K562 (cell line): Measurements from ENCODE around the gene SIRPA. TPM values are rescaled to one million over a fixed set of nuclear protein-coding genes. Genes with fewer than 3 reads are reported as not detected.

Experiments
- ATAC-seq: fragments of 200-7000 bp; cut with Tn5 transposase; 3 replicates; pipeline ENCODE4 v1.9.1; 2020; ENCODE audit warnings: moderate library complexity
- BruUV-seq: library from RNA; stranded (reverse); fragments of 400-500 nt; replicated peaks from 2 replicates; lab custom pipeline; 2021; lab: Mats Ljungman, UMichigan
- CTCF ChIA-PET: fragments of 300-600 bp; formaldehyde crosslinking; extraction: SDS; loops from one replicate; lab custom pipeline; 2021; ENCODE audit warnings: low intra/inter-chr PET ratio; lab: Yijun Ruan, JAX
- POLR2A ChIA-PET: fragments of 300-600, 350-650 bp; sonication (Branson Sonifier 250); formaldehyde crosslinking; extraction: SDS; loops from one replicate; lab custom pipeline; 2021; ENCODE audit warnings: antibody characterized with exemption, inconsistent platforms; lab: Yijun Ruan, JAX
- DNase-seq, 4 experiments: peaks; one replicate each; pipeline versions ENCODE4 v3.0.0 to v3.0.0-alpha.2; 2011 to 2018; ENCODE audit warnings: low spot score in 3 of 4, mixed read lengths in 3 of 4; ENCODE audit errors: extremely low read depth in 1 of 4
- FAIRE-seq: peaks from 2 replicates; lab custom pipeline; 2011; peaks lifted over from hg19 to GRCh38; lab: Jason Lieb, UNC
- H2AFZ ChIP-seq: 2 replicates; pipeline ENCODE4 v1.6.0; 2011; ENCODE audit warnings: low read depth, low read length, control low read depth, inconsistent platforms
- H3K27ac ChIP-seq: fragments of 200-600 bp; 3 replicates; pipeline ENCODE4 v1.8.0; 2011; ENCODE audit warnings: low read depth, mild to moderate bottlenecking, control low read depth, inconsistent platforms, low read length, moderate library complexity, mixed read lengths; ENCODE audit errors: extremely low read depth
- H3K27me3 ChIP-seq, 2 experiments: fragments of 300-600 bp in 1 of 2; 2 replicates in 1 of 2; 3 replicates in 1 of 2; pipeline versions ENCODE4 v1.6.0 to v1.8.0; 2011; ENCODE audit warnings: inconsistent platforms in 2 of 2, low read length in 2 of 2, mild to moderate bottlenecking in 1 of 2, mixed read lengths in 1 of 2, moderate library complexity in 1 of 2; ENCODE audit not compliant: control insufficient read depth in 2 of 2, insufficient read depth in 2 of 2
- H3K36me3 ChIP-seq: fragments of 300-600 bp; 3 replicates; pipeline ENCODE4 v1.8.0; 2011; ENCODE audit warnings: mild to moderate bottlenecking, low read length, inconsistent platforms; ENCODE audit not compliant: control insufficient read depth, insufficient read depth
- H3K4me1 ChIP-seq, 2 experiments: fragments of 200-600 bp in 1 of 2; replicated peaks in 1 of 2; 2 replicates in 1 of 2; 3 replicates in 1 of 2; pipeline versions ENCODE4 v1.5.1 to v1.8.0; 2011; ENCODE audit warnings: inconsistent platforms in 2 of 2, low read length in 2 of 2, mild to moderate bottlenecking in 1 of 2, mixed read lengths in 1 of 2, moderate library complexity in 1 of 2; ENCODE audit not compliant: control insufficient read depth in 2 of 2, insufficient read depth in 2 of 2
- H3K4me2 ChIP-seq: 2 replicates; pipeline ENCODE4 v1.6.1; 2011; ENCODE audit warnings: low read length, control low read depth, inconsistent platforms, mixed read lengths; ENCODE audit not compliant: insufficient read depth
- H3K4me3 ChIP-seq: fragments of 200-600 bp; sonication (generic), shearing (Covaris generic); 2 replicates; pipeline ENCODE4 v1.5.1; 2016; ENCODE audit warnings: control low read depth, inconsistent platforms
- H3K79me2 ChIP-seq: fragments of 200-600 bp; 3 replicates; pipeline ENCODE4 v1.8.0; 2011; ENCODE audit warnings: low read length, inconsistent platforms; ENCODE audit not compliant: control insufficient read depth, insufficient read depth
- H3K9ac ChIP-seq, 2 experiments: 2 replicates each; pipeline versions ENCODE4 v1.6.0 to v1.6.1; 2011; ENCODE audit warnings: low read depth in 2 of 2, low read length in 2 of 2, control low read depth in 1 of 2, inconsistent platforms in 1 of 2, mild to moderate bottlenecking in 1 of 2, mixed read lengths in 1 of 2; ENCODE audit not compliant: insufficient read depth in 1 of 2
- H3K9me1 ChIP-seq: one replicate; pipeline ENCODE4 v1.6.0; 2011; ENCODE audit warnings: inconsistent platforms, mild to moderate bottlenecking, low read length, moderate library complexity; ENCODE audit not compliant: control insufficient read depth, insufficient read depth
- H3K9me3 ChIP-seq: replicated peaks from 2 replicates; pipeline ENCODE4 v1.5.1; 2011; ENCODE audit warnings: low read depth, low read length, inconsistent platforms; ENCODE audit not compliant: control insufficient read depth, insufficient read depth
- H4K20me1 ChIP-seq: replicated peaks from 2 replicates; pipeline ENCODE4 v1.6.1; 2011; ENCODE audit warnings: low read length, inconsistent platforms, mixed read lengths; ENCODE audit not compliant: control insufficient read depth, insufficient read depth
- CCNT2 ChIP-seq: IDR thresholded peaks from 2 replicates; pipeline ENCODE4 v1.6.1; 2011; ENCODE audit warnings: borderline replicate concordance, low read depth, mild to moderate bottlenecking, moderate library complexity, mixed read lengths, low read length; ENCODE audit not compliant: insufficient read length; ENCODE audit errors: extremely low read depth
- CREB3L1 ChIP-seq: fragments of 450-650 bp; IDR thresholded peaks from 2 replicates; pipeline ENCODE4 v1.6.1; 2014; ENCODE audit warnings: low read depth, mild to moderate bottlenecking, moderate library complexity, borderline replicate concordance
- GMEB1 ChIP-seq: fragments of 250-450 bp; sonication (Bioruptor Pico); IDR thresholded peaks from 2 replicates; pipeline ENCODE4 v1.4.0; 2020; ENCODE audit warnings: mild to moderate bottlenecking
- KLF6 ChIP-seq: fragments of 250-450 bp; sonication (Bioruptor Pico); IDR thresholded peaks from 2 replicates; pipeline ENCODE4 v1.4.0; 2020; ENCODE audit warnings: mild to moderate bottlenecking, moderate library complexity, borderline replicate concordance
- NR2C2 ChIP-seq, 2 experiments: fragments of 200-800 bp in 1 of 2; sonication (Bioruptor generic) in 1 of 2; sonication (generic) in 1 of 2; formaldehyde crosslinking in 1 of 2; IDR thresholded peaks; 2 replicates each; pipeline versions ENCODE4 v1.6.1 to v1.8.0; 2016 to 2022; ENCODE audit warnings: mild to moderate bottlenecking in 1 of 2, missing compliant biosample characterization in 1 of 2, missing genetic modification characterization in 1 of 2, missing genetic modification reagents in 1 of 2
- SAFB2 ChIP-seq: fragments of 200-400 bp; formaldehyde crosslinking; IDR thresholded peaks from 2 replicates; pipeline ENCODE4 v1.6.1; 2018; ENCODE audit warnings: borderline replicate concordance, low read length, low read depth, moderate library complexity; ENCODE audit not compliant: severe bottlenecking
- WGBS: fragments of 100-300 bp; shearing (Covaris generic); methylation state at CpG from one replicate; pipeline ENCODE4 v1.1.6; 2016; ENCODE audit warnings: low coverage, mixed read lengths; ENCODE audit not compliant: insufficient coverage; ENCODE audit errors: missing lambda C conversion rate; 5-methylcytosine and 5-hydroxymethylcytosine counted together
- in situ Hi-C: fragments of 300-500 bp; cut with MboI; formaldehyde crosslinking; loops from 4 replicates; pipeline ENCODE4 v1.15.0; 2018; ENCODE audit warnings: inconsistent platforms, mixed read lengths
- intact Hi-C: fragments of 100-400 bp; cut with micrococcal nuclease; formaldehyde crosslinking; loops from 2 replicates; pipeline ENCODE4 v1.14.2; 2022
- polyA plus RNA-seq, 8 experiments: library from polyadenylated mRNA; depleted of rRNA in 4 of 8; stranded (reverse) in 5 of 8; unstranded in 3 of 8; fragments of >200 nt; fragmentation: Nextera tagmentation in 2 of 8; fragmentation: Illumina TruSeq in 1 of 8; extraction: Ambion mirVana in 2 of 8; extraction: Trizol in 1 of 8; gene quantifications; 2 replicates each; pipeline versions ENCODE4 v1.2.1 to v1.2.3, GENCODE V29; 2011 to 2014; ENCODE audit warnings: inconsistent platforms in 1 of 8, missing spikeins in 1 of 8
- total RNA-seq, 7 experiments: library from RNA; depleted of rRNA in 6 of 7; stranded (reverse); fragments of >200 nt in 6 of 7; fragmentation: Illumina TruSeq in 2 of 7; extraction: Trizol in 2 of 7; gene quantifications; 2 replicates each; pipeline versions ENCODE4 v1.2.1 to v1.2.3, GENCODE V29; 2011 to 2021; ENCODE audit warnings: low replicate concordance in 1 of 7
- TF ChIP-seq, protein P1 (sequence below): sonication (generic); formaldehyde crosslinking; IDR thresholded peaks from 2 replicates; pipeline ENCODE4 v1.8.0; 2022; ENCODE audit warnings: mild to moderate bottlenecking, low read depth, missing genetic modification reagents
- TF ChIP-seq, protein P2 (sequence below): fragments of 450-650 bp; formaldehyde crosslinking; IDR thresholded peaks from 2 replicates; pipeline ENCODE4 v1.4.0; 2020; ENCODE audit warnings: mild to moderate bottlenecking, moderate library complexity

Gene SIRPA
- total and polyA plus RNA-seq, 9 of the 15 experiments (the other 6 are each of a cell fraction or from before 2014, with no cell fraction given): 0.01 to 0.40 (median 0.11) TPM; not detected in 2

GRCh38 chr20:1909097-1909496 is 13.9 kb downstream of the SIRPA start:
- 0% methylated on average over 4 of the region's 4 CpGs for WGBS
- BruUV-seq: no TSS peak
- FAIRE-seq (no peak), ATAC-seq (no peak), DNase-seq (no peak)
- Histone ChIP-seq H3K9ac (no peak overlapping the region), H2AFZ (no peak overlapping the region), H3K4me3 (no peak overlapping the region), H3K27me3 (peaks cover 0 to 34% of the 10 kb centered on the region in 2 experiments; a peak in 2 of 5 replicates), H4K20me1 (no peaks in the 10 kb centered on the region), H3K4me2 (no peak overlapping the region), H3K36me3 (no peaks in the 10 kb centered on the region), H3K79me2 (no peaks in the 10 kb centered on the region), H3K27ac (no peak overlapping the region), H3K9me3 (no peaks in the 10 kb centered on the region), H3K9me1 (no peaks in the 10 kb centered on the region), H3K4me1 (no peaks in the 10 kb centered on the region; a peak in 1 of 5 replicates)
- intact Hi-C loops: no loop called here
- ChIA-PET CTCF (interaction anchor here (0.6 kb wide), 1 partner anchor 264 kb away, joined by 3 read pairs; no protein-coding TSS in a partner anchor), POLR2A (no interaction called here)
- TF ChIP-seq, protein P1, sequence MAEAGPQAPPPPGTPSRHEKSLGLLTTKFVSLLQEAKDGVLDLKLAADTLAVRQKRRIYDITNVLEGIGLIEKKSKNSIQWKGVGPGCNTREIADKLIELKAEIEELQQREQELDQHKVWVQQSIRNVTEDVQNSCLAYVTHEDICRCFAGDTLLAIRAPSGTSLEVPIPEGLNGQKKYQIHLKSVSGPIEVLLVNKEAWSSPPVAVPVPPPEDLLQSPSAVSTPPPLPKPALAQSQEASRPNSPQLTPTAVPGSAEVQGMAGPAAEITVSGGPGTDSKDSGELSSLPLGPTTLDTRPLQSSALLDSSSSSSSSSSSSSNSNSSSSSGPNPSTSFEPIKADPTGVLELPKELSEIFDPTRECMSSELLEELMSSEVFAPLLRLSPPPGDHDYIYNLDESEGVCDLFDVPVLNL: no peak
- no peak for TF ChIP-seq CCNT2
- no peak for TF ChIP-seq CREB3L1
- TF ChIP-seq GMEB1 (CRISPR knock-in tag): no peak
- TF ChIP-seq, protein P2, sequence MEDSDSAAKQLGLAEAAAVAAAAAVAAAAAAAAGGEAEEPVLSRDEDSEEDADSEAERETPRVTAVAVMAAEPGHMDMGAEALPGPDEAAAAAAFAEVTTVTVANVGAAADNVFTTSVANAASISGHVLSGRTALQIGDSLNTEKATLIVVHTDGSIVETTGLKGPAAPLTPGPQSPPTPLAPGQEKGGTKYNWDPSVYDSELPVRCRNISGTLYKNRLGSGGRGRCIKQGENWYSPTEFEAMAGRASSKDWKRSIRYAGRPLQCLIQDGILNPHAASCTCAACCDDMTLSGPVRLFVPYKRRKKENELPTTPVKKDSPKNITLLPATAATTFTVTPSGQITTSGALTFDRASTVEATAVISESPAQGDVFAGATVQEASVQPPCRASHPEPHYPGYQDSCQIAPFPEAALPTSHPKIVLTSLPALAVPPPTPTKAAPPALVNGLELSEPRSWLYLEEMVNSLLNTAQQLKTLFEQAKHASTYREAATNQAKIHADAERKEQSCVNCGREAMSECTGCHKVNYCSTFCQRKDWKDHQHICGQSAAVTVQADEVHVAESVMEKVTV (CRISPR knock-in tag): no peak
- TF ChIP-seq KLF6 (CRISPR knock-in tag): no peak
- TF ChIP-seq NR2C2 (CRISPR knock-in tag; IDR thresholded peaks at IDR 0.05): no peak
- TF ChIP-seq NR2C2 (tag; IDR thresholded peaks at IDR 0.05): no peak
- TF ChIP-seq SAFB2: no peak
- in situ Hi-C loops: no loop called here
